Activated CD4-positive, alpha-beta T cell treated with anti-CD3 and anti-CD28 coated beads, Interleukin-2, amount 50 U/mL, for 16 hours (primary cell): ENCODE data around the gene SLC25A26.
"Not testable (repeated sequence)": the region's sequence is repeated elsewhere in the genome, so short reads cannot be mapped to it uniquely, and the experiment has no call there.

ENCODE experiments used
- DNase-seq: peaks from one replicate; pipeline ENCODE4 v3.0.0-alpha.2; 2020

The SLC25A26 gene

DNA sequence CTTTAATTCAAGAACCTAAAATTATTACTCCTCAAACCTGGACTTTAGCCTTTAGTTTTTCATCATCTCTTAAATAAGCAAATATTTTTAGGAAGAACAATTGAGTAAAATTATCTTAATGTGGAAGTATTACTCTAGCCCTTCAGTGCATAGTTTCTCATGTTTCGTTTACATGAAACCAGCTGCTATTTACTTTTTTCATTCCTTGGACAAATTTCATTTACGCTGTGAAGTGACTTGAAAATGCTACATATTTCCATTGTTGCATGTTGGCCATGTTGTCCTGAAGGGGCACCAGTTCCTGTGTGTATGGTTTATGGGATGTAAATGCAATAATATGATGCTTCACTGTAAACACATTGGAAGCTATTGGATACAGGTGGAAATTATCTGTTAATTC is 49.9 kb downstream of the SLC25A26 start:
- no peak for DNase-seq

GRCh38 chr3:66271231-66271630 is 50.4 kb downstream of the SLC25A26 start:
- DNase-seq = no peak

GRCh38 chr3:66272016-66272415 is 51.2 kb downstream of the SLC25A26 start:
- no peak for DNase-seq

DNA sequence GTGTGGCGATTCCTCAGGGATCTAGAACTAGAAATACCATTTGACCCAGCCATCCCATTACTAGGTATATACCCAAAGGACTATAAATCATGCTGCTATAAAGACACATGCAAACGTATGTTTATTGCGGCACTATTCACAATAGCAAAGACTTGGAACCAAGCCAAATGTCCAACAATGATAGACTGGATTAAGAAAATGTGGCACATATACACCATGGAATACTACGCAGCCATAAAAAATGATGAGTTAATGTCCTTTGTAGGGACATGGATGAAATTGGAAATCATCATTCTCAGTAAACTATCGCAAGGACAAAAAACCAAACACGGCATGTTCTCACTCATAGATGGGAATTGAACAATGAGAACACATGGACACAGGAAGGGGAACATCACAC is 54.0 kb downstream of the SLC25A26 start:
- not testable (repeated sequence) for DNase-seq

DNA sequence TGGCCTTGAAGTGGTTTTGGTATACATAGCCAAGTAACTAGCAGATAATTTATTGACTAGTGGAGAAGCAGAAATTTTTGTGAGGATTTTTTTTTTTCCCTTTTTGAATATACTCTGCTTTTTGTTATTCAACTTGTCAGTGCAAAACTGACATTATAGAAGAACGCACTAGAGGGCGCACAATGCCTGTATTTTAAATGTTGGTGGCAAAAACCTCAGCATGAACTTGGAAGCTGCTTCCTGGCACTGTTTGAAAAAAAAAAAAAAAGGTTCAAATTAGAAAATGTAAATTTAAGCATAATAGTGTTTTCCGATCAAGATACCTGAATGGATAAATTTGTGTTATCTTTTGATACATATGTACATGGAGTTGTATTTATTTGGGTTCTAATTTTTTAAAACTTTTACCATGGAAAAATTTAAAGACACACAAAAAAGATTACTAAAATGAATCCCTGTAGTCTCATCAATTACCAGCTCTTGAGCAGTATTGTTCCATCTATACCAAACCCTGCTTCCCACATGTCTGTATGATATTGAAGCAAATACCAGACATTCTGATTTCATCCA is 56.0 kb downstream of the SLC25A26 start:
- peak; percentile 67 for DNase-seq

DNA sequence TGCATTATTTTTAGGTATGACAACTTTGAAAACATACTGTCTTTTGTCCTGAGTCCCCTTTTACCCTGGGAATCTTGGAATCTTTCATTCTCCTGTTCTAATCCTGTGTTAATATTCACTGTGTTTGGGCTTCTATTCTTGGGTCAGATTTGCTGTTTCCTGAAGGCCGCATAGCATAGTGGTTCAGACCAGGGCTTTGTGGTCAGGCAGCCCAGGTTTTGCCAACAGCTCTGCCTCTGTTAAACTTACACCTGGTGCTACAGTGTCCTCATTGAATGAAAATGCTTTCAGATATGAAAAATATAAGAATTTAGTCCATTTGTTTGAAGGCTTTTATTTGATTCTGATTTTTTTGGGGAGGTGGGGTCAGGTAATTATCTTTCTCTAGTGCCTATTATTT is 58.4 kb downstream of the SLC25A26 start:
- DNase-seq = no peak

DNA sequence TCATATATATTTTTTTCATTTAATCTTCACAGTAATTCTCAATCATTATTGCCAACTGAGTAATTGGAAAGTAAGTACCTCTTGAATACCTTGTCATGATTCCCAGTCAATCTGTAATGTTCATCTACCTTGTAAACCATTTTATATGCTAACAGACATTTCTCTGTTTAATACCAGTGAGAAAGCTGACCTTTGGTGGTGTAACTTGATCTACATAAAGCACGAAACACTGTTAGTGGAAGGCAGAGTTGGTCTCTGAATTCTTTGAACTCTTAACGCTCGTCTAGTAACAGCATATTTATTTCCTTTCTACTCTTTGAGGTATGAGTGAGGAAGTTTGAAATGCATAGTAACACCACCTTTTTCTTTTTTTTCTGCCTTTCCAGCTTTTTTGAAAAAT is 59.5 kb downstream of the SLC25A26 start:
- no peak for DNase-seq

DNA sequence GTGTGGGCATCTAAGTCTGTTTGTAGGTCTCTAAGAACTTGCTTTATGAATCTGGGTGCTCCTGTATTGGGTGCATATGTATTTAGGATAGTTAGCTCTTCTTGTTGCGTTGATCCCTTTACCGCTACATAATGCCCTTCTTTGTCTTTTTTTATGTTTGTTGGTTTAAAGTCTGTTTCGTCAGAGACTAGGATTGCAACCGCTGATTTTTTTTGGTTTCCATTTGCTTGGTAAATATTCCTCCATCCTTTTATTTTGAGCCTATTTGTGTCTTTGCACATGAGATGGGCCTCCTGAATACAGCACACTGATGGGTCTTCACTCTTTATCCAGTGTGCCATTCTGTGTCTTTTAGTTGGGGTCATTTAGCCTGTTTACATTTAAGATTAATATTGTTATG is 71.1 kb downstream of the SLC25A26 start:
- DNase-seq = not testable (repeated sequence)

GRCh38 chr3:66297260-66297873 is 76.6 kb downstream of the SLC25A26 start:
- DNase-seq = no peak

DNA sequence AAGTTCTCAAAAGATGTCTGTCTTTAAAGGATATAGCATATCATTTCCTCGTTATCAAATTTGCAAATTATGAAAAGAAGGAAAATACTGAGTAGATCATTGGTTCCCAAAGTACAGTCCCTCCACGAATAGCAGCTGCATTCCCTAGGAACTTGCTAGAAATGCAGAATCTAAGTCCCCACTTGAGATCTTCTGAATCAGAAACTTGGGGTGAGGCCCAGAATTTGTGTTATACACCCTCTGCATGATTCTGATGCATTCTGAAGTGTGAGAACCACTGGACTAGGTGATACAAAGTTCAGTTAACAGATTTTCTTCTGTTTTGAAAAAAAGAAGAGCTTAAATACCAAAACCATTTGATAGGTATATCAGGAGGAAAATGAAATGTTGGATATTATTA is 77.1 kb downstream of the SLC25A26 start:
- DNase-seq = no peak

- no peak for DNase-seq
Observed at GRCh38 chr3:66298591-66298990, 77.8 kb downstream of the SLC25A26 start.

- DNase-seq = not testable (repeated sequence)
Observed at GRCh38 chr3:66299085-66299484, 78.3 kb downstream of the SLC25A26 start.

GRCh38 chr3:66299891-66300290 is 79.1 kb downstream of the SLC25A26 start:
- no peak for DNase-seq

DNA sequence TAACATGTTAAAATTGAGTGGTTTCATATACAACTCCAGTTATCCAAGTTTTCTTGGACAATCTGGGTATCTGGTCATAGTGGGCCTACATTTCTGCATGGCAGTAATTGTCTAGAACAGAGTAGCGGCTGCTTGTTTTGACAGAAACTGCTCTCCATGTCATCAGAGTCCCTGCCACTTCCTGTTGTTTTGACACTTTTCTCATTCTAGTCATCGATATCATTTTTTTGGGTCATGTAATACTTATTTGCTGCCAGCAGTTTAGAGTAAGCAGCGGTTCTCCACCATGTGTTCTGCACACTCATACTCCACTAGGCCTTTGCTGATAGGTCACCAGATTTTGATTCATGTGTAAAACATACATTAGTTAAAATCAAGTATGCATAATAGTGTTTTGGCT is 81.5 kb downstream of the SLC25A26 start:
- DNase-seq = peak; percentile 82

DNA sequence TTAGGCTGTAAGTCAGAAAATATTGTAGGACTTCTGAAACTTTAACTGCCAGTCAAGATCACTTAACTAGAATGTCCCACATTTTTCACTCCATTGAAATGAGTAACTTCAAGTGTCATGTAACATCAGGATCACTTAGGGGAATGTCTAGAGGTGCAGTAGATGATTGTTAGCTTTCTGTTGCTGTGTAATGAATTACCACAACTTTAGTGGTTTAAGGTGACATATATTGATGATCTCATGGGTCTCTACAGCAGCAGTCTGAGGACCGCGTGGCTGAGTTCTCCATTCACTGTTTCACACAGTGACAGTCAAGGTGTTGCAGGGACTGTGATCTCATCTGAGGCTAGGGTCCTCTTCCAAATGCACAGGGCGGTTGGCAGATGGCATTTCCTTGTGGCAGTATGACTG is 82.7 kb downstream of the SLC25A26 start:
- peak; percentile 60 for DNase-seq

- no peak for DNase-seq
Observed at GRCh38 chr3:66304293-66304692, 83.5 kb downstream of the SLC25A26 start.

GRCh38 chr3:66306086-66306485 is 85.3 kb downstream of the SLC25A26 start:
- DNase-seq = not testable (repeated sequence)

DNA sequence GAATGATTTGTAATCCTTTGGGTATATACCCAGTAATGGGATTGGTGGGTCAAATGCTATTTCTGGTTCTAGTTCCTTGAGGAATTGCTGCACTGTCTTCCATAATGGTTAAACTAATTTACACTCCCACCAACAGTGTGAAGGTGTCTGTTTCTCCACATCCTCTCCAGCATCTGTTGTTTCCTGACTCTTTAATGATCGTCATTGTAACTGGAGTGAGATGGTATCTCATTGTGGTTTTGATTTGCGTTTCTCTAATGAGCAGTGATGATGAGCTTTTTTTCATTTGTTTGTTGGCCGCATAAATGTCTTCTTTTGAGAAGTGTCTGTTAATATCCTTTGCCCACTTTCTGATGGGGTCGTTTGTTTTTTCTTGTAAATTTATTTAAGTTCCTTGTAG is 86.2 kb downstream of the SLC25A26 start:
- not testable (repeated sequence) for DNase-seq

- no peak for DNase-seq
Observed at GRCh38 chr3:66312039-66312438, 91.2 kb downstream of the SLC25A26 start.

DNA sequence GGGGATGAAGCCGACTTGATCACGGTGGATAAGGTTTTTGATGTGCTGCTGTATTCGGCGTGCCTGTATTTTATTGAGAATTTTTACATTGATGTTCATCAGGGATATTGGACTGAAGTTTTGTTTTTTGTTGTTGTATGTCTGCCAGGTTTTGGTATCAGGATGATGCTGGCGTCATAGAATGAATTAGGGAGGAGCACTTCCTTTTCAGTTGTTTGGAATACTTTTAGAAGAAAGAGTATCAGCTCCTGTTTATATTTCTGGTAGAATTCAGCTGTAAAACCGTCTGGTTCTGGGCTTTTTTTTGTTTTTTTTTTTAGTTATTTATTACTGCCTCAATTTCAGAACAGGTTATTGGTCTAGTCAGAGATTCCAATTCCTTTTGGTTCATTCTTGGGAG is 93.7 kb downstream of the SLC25A26 start:
- no peak for DNase-seq

GRCh38 chr3:66317750-66318376 is 97.1 kb downstream of the SLC25A26 start:
- no peak for DNase-seq

GRCh38 chr3:66320390-66320789 is 99.6 kb downstream of the SLC25A26 start:
- no peak for DNase-seq

DNA sequence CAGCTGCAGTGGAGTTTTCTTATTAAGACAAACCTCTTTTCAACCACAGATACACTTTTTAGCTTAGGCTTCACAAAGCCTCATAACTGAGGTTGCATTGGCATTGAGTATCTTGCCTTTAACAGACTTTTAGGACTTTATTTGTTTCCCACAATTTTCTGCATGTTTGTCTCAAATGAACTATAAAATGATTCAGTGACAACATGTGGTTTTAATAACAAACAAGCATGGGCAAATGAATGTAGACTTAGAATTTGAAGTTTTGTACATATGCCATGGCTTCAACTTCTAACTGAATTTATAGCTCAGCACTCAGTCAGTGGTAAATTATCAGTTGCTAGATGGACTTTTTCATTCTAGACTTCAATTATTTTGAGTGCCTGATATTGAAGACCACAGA is 101.6 kb downstream of the SLC25A26 start:
- DNase-seq = no peak

GRCh38 chr3:66326340-66326739 is 105.5 kb downstream of the SLC25A26 start:
- no peak for DNase-seq

DNA sequence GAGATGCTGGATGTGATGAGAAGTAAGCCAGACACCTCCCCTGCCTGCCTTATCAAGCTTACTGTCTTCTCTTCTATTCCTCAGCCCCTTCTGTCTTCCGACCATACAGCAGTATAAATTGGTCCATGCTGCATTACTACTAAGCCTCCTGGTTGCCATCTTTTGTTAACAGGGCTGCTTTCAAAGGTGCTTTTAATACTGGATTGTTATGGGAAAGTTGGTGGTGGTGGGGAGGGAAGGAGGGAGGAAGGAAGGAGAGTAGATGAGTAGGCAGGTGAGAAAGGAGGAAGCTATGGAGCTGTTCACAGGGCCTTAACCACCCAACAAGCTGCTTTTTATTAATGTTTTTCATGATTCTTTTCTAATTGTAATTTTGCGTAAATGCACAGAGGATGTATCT is 114.9 kb downstream of the SLC25A26 start:
- DNase-seq = no peak
